Ovary (tissue), 3 donors: ENCODE results near the gene FANCC.

ENCODE experiments used
- POLR2A ChIP-seq: fragments of 450-650 bp; IDR thresholded peaks from one replicate; pipeline ENCODE4 v1.6.1; 2017; ENCODE audit warnings: antibody characterized with exemption, mild to moderate bottlenecking, moderate library complexity
- TF ChIP-seq, protein P1 (sequence below), 3 donors: fragments of 450-650 bp in 2 of 3; fragments of 200-600 bp in 1 of 3; IDR thresholded peaks; one replicate each; pipeline versions ENCODE4 v1.5.1 to v1.8.0; 2016 to 2022; ENCODE audit warnings: antibody characterized with exemption in 3 of 3, mild to moderate bottlenecking in 1 of 3
- donor health status: DM: no; HTN: no; CAD: no.

DNA sequence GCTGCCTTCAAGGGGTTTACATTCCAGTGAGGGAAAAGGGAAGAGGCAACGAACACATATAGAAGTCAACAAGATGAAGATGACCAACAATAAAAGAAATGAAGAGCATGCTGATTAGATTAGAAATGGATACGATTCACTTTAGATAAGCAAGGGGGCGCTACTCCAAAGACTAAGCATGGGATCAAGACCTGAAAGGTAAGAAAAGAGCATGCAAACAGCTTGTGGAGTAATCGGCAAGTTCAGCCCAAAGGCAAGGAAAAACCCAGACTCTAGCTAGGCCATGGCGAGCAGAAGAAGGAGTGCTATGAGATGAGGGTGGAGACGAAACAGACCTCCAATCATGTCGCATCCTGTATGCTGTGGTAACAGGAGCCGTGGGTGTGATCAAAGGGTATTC, 124.4 kb downstream of the FANCC start:
- TF ChIP-seq, protein P1, sequence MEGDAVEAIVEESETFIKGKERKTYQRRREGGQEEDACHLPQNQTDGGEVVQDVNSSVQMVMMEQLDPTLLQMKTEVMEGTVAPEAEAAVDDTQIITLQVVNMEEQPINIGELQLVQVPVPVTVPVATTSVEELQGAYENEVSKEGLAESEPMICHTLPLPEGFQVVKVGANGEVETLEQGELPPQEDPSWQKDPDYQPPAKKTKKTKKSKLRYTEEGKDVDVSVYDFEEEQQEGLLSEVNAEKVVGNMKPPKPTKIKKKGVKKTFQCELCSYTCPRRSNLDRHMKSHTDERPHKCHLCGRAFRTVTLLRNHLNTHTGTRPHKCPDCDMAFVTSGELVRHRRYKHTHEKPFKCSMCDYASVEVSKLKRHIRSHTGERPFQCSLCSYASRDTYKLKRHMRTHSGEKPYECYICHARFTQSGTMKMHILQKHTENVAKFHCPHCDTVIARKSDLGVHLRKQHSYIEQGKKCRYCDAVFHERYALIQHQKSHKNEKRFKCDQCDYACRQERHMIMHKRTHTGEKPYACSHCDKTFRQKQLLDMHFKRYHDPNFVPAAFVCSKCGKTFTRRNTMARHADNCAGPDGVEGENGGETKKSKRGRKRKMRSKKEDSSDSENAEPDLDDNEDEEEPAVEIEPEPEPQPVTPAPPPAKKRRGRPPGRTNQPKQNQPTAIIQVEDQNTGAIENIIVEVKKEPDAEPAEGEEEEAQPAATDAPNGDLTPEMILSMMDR (IDR thresholded peaks at IDR 0.05): no peak
- no peak for TF ChIP-seq POLR2A
